ENCODE data around the gene HS1BP3.

DNA sequence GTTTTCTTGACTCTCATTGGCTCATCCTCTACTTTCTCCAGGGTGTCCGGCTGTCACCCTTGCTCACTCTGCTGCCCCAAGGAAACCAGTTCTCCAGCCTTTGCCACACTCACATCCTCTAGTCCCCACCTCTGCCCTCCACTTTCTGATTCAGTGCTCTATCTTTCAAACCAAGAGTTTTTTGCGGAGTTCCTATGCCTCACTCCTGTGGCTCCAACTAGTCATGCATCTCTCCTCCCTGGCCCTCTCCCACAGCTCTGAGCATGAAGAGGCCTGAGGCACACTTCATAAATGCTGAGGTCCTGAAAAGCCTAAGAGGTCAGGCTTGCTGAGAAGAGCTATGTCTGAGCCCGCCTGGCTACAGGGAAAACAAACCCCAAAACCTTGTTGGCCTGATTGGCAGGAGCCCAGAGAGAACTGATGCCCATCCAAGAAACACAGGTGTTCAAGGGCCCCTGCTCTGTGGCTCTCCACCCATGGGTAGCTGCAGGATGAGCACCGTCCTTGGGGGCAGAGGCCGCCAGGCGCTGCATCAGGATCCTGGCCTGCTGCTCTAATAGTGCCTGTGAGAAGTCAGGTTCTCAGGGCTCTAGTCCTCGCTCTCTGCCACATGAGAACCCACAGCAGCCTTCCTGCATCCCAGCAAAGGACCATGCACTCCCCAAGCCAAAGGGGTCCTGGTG is 42.1 kb downstream of the HS1BP3 start:
- TF ChIP-seq, protein P1, sequence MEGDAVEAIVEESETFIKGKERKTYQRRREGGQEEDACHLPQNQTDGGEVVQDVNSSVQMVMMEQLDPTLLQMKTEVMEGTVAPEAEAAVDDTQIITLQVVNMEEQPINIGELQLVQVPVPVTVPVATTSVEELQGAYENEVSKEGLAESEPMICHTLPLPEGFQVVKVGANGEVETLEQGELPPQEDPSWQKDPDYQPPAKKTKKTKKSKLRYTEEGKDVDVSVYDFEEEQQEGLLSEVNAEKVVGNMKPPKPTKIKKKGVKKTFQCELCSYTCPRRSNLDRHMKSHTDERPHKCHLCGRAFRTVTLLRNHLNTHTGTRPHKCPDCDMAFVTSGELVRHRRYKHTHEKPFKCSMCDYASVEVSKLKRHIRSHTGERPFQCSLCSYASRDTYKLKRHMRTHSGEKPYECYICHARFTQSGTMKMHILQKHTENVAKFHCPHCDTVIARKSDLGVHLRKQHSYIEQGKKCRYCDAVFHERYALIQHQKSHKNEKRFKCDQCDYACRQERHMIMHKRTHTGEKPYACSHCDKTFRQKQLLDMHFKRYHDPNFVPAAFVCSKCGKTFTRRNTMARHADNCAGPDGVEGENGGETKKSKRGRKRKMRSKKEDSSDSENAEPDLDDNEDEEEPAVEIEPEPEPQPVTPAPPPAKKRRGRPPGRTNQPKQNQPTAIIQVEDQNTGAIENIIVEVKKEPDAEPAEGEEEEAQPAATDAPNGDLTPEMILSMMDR (IDR thresholded peaks at IDR 0.05): no peak
- no peak for TF ChIP-seq EZH2phosphoT487 (IDR thresholded peaks at IDR 0.05)

Measured in neural progenitor cell (in vitro differentiated cells).